ENCODE measurements around the gene BRAF. TPM values are rescaled to one million over a fixed set of nuclear protein-coding genes. Genes with fewer than 3 reads are reported as not detected.
"Not testable (repeated sequence)": the region's sequence is repeated elsewhere in the genome, so short reads cannot be mapped to it uniquely, and the experiment has no call there.

The BRAF gene
- total RNA-seq, 1 donor from 2014 or later, result 12.5 TPM

GRCh38 chr7:140684066-140684950, 240.4 kb downstream of the BRAF start:
- no peak for DNase-seq (ENCODE audit: low read depth, low spot score)

GRCh38 chr7:140683657-140684056, 241.1 kb downstream of the BRAF start:
- no peak for DNase-seq (ENCODE audit: low read depth, low spot score)

GRCh38 chr7:140681766-140682165, 243.0 kb downstream of the BRAF start:
- no peak for DNase-seq (ENCODE audit: low read depth, low spot score)

GRCh38 chr7:140680886-140681285, 243.8 kb downstream of the BRAF start:
- no peak for DNase-seq (ENCODE audit: low read depth, low spot score)

GRCh38 chr7:140679186-140679585, 245.5 kb downstream of the BRAF start:
- no peak for DNase-seq (ENCODE audit: low read depth, low spot score)

GRCh38 chr7:140678816-140679130, 246.0 kb downstream of the BRAF start:
- DNase-seq (ENCODE audit: low read depth, low spot score), result no peak

- no peak for DNase-seq (ENCODE audit: low read depth, low spot score)
Measured at GRCh38 chr7:140678081-140678815, 246.5 kb downstream of the BRAF start.

GRCh38 chr7:140677496-140677895, 247.2 kb downstream of the BRAF start:
- DNase-seq (ENCODE audit: low read depth, low spot score), result no peak

- DNase-seq (ENCODE audit: low read depth, low spot score), result not testable (repeated sequence)
Measured at GRCh38 chr7:140676956-140677355, 247.8 kb downstream of the BRAF start.

GRCh38 chr7:140676306-140676705, 248.4 kb downstream of the BRAF start:
- DNase-seq (ENCODE audit: low read depth, low spot score), result no peak

- DNase-seq (ENCODE audit: low read depth, low spot score), result no peak
Measured at GRCh38 chr7:140675726-140676125, 249.0 kb downstream of the BRAF start.

- no peak for DNase-seq (ENCODE audit: low read depth, low spot score)
Measured at GRCh38 chr7:140674899-140675701, 249.6 kb downstream of the BRAF start.

- no peak for DNase-seq (ENCODE audit: low read depth, low spot score)
Measured at GRCh38 chr7:140674356-140674800, 250.4 kb downstream of the BRAF start.

GRCh38 chr7:140673774-140674155, 251.0 kb downstream of the BRAF start:
- DNase-seq (ENCODE audit: low read depth, low spot score), result no peak

- DNase-seq (ENCODE audit: low read depth, low spot score), result no peak
Measured at GRCh38 chr7:140673063-140673773, 251.5 kb downstream of the BRAF start.

- DNase-seq (ENCODE audit: low read depth, low spot score), result no peak
Measured at GRCh38 chr7:140672382-140673062, 252.2 kb downstream of the BRAF start, which contains the start of gene ADCK2. Gene ADCK2 (plus strand): TSS chr7:140672945. CDS start chr7:140673331, 386 bp downstream.

GRCh38 chr7:140671966-140672365, 252.8 kb downstream of the BRAF start:
- no peak for DNase-seq (ENCODE audit: low read depth, low spot score)

GRCh38 chr7:140670343-140670935, 254.3 kb downstream of the BRAF start:
- DNase-seq (ENCODE audit: low read depth, low spot score), result no peak

GRCh38 chr7:140669862-140670261, 254.9 kb downstream of the BRAF start:
- DNase-seq (ENCODE audit: low read depth, low spot score), result not testable (repeated sequence)

- DNase-seq (ENCODE audit: low read depth, low spot score), result no peak
Measured at GRCh38 chr7:140669352-140669751, 255.4 kb downstream of the BRAF start.

Measured in pulmonary artery endothelial cell (primary cell).